Superior temporal gyrus (tissue), 1 donor: ENCODE measurements around the gene YOD1.

Source experiments
- DNase-seq: peaks from one replicate; pipeline ENCODE4 v3.0.0-alpha.2; 2016; ENCODE audit errors: extremely low spot score

Gene YOD1

DNA sequence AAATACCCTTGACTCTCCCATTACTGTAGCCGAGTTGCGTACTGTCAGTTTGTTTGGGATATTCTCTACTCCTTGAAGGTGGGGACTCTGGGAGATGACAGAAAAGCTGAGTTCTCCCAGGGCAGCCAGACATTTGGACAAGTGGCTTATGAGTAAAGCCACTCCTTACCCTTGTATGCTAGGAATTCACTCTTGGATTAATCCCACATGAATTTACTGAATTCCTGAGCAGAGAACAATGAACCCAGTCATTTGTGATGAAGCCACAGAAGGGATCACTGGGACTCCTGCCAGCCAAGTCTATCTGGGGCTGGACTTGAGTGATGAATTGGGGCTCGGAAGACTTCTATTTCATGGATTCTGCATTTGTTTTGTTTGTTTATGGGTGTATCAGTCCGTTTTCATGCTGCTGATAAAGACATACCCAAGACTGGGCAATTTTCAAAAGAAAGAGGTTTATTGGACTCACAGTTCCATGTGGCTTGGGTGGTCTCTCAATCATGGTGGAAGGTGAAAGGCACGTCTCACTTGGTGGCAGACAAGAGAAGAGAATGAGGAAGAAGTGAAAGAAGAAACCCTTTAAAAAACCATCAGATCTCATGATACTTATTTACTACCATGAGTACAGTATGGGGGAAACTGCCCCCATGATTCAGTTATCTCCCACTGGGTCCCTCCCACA lies 43.5 kb downstream of the YOD1 start:
- DNase-seq: no peak

DNA sequence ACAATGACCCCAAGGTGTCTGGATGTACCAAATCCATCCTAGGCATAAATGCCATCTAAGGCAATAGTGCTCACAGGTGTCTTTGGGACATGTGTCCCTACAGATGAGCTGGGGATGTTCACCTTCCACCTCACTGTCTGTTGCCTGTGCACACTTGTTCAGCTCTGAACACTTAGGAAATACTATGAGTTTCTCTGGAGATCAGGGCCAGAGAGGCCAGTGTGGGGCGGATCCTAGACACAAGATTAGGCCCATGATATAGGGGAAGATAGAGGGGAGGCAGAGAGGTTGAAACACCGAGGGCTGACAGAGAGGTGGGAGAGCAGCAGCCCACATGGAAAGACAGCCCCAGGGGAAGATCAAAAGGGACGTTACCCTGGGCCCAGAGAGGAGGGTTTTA lies 44.1 kb downstream of the YOD1 start:
- no peak for DNase-seq

DNA sequence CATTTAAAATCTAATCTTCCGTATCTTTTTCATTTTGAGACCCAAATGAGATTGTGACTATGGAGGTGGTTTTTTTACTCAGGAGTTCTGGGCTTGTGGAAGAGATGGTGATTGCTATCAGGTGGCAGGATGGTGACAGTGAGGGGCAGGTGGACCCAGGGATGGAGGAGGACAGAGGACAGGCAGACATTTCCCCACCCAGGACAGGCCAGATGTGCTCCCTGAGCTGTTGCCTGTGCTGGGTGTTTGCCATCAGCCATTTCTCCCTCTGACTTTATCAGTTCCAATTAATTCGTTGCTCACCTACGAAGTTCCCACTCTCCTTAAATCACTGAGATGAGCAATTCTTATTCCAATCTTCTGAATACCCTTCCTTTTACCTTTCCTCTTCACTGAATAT lies 44.9 kb downstream of the YOD1 start:
- no peak for DNase-seq

DNA sequence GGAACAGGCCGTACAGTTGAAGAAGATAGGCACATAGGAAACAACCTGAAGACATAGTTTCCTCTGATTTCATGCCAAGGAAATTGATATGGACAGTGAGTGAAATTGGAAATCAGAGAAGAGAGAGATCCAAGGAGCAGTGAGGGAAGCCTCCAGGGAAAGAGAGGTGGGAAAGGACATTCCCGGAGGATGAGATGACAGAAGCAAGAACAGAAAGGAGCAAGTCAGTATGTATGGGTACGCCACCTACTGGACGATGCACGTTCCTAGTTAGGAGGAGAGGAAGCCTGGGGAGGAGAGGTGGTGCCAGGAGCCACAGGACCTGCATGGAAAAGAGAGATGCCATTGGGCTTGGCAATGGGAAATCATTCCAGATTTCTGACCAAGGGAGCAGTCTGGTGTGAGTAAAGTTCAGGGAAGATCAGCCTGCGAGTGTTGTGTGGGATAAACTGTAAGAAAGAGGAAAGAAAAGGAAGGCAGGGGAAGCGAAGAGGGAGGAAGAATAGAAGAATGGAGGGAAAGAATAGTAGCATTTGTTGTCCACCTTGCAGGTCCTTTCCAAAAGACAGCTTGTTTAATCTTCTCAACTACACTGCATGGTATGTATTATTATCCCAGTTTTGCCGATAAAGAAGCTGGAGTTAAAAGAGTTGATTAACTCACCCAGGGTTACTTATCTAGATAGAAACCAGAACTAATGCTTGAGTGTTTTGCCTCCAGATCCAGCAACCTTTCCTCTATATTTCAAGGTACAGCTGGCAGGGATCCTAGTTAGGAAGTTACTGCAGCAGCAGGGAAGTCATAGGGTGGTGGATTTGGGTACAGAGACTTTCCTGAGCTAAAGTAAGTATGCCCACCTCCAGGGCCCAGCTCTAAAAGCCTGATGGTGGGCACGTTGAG lies 45.8 kb downstream of the YOD1 start:
- DNase-seq: peak; percentile 68

DNA sequence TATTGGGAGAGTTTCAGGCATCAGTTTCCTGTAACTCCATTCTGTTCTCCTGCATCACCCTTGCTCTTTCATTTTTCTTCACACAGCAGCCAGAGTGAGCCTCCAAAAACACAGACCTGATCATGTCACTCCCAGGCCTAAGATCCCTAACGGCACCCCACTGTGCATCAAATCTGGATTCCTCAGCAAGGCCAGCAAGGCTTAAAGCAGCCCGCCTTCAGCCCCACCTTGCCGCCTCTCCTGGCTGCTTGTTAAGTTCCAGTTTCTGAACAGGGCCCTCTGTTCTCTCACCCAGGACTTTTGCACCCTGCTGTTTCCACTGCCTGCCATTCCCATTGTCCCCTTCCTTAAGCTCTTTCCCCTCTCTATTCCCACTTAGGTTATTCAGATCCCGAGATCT lies 47.8 kb downstream of the YOD1 start:
- DNase-seq: no peak

DNA sequence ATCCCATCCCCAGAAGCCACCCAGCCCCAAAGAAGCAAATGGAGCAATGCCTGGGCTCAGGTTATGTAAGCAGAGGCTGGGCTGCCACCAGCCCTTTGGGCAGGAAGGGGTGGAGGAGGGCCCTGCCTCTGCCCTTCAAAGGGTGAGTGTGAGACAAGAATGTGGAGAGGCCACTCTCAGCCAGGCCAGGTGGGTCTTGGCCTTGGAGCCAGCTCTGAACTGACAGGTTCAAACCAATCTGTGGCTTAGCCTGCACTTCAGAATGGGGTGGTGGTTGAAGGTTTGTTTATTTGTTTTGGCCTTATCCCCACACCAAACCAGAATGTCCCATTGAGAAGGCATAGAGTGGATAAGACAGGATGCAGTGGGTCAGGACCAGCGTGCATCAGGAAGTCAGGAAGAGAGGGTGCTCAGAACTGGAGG lies 48.3 kb downstream of the YOD1 start:
- DNase-seq: no peak

DNA sequence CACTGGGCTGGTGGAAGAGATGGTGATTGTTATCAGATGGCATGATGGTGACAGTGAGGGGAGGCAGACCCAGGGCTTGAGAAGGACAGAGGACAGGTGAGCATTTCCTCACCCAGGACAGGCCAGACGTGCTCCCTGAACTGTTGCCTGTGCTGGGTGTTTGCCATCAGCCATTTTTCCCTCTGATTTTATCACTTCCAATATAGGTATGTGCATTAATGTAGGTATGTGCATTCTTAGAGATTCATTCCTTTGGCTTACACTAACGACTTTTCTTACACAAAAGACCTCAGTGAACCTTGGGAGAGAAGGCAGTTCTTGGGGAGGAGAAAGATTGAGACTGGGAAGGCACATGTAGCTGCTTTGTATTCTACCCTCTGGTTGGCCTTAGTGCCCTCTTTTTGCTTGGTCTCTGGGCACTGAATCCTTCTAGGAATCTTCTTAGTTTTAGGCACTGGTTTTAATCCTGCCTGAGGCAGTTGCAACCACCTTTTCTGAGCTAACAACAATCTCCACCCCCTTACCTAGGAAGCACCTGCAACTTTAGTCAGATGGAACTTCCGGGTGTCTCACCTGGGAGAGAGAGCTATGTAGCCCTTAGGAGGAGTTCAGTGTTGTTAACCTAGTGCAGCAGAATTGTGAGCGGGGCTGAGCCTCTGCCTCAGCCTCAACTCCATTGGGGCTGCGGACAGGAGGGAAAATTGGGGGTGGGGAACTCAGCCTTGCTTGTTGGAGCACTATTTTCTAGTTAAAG lies 49.3 kb downstream of the YOD1 start:
- DNase-seq: no peak

DNA sequence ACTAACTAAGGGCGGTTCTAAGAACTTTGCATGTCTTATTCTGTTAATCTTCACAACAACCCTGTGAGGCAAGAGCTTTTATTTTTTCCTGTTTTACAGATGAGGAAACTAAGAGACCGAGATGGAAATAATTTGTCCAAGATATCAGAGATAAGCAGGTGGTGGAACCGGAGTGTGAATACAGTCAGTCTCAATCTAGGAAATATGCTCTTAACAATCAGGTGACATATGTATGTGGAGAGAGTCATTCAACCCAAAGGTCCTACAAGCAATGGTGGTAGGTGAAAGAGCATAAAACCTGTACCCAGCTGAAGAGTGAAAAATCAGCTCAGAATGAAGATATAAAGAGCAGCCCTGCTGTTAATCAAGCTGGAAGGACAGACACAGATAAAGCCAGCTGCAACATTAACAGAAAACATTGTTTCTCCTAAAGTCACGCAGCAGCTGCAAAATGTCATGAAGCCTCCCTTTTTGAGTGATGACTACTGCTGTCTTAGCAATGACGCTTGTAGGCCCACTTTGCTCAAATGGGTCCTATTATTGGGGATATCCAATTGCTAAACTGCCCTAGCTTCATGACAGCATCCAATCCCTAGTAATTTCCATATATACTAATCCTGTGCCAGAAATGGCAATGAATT lies 50.2 kb downstream of the YOD1 start:
- DNase-seq: no peak

DNA sequence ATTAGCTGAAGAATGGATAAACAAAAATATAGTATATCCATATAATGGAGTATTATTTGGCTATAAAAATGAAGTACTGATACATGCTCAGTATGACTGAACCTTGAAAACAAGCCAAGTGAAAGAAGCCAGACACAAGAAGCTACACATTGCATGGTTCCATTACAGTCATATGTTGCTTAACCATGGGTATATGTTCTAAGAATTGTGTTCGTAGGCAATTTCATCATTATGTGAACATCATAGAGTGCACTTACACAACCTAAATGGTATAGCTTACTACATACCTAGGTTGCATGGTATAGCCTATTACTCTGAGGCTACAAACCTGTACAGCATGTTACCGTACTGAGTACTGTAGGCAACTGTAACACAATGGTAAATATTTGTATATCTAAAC lies 52.2 kb downstream of the YOD1 start:
- no peak for DNase-seq
